CD4-positive, alpha-beta T cell treated with Interleukin-17A for 1 hour (primary cell): ENCODE data around the gene ABLIM2.

Source experiments
- DNase-seq: peaks from one replicate; pipeline ENCODE4 v3.0.0-alpha.2; 2020

Gene ABLIM2

DNA sequence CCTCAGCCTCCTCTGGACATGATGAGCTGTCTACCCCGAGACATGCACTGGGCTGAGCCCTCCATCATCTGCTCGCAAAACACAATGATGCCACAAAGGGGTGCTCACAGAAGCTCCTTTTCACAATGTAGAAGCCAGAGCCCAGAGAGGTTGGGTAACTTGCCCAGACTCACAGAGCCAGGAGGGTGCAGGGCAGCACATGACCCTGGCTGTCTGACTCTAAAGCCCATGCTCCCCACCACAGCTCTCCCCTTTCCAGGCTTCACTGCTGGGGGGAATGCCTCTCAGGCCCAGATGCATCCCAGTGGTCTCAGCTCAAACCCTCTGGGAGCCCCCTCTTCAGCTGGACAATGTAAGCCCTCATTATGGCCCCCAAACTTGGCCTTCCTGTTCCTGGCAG lies 120.5 kb downstream of the ABLIM2 start:
- no peak for DNase-seq

DNA sequence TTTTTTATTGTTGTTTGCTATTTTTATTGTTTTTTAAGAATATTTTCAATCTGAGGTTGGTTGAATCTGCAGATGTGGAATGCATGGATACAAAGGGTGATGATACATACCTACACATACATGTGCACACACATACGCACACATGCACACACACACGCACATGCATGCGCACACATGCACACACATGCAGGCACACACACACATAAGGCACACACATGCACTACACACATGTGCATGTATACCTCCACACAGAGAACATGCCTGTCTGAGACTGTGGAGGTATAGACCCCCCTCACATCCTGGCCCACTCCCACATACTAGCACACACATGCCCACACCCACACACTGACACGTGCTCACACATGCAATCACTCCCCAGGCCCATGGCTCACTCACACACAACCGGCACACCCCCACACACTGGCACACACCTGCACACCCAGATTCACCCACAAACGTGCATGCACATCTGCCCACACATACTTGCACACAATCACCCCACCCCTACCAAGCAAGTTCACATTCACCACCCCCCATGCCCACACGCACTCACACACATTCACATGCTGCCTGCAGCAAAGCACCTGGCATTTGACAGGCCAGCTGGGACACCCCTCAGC lies 121.4 kb downstream of the ABLIM2 start:
- no peak for DNase-seq

- peak; percentile 9 for DNase-seq
These were observed 123.2 kb downstream of the ABLIM2 start for GRCh38 chr4:8035371-8035780.

DNA sequence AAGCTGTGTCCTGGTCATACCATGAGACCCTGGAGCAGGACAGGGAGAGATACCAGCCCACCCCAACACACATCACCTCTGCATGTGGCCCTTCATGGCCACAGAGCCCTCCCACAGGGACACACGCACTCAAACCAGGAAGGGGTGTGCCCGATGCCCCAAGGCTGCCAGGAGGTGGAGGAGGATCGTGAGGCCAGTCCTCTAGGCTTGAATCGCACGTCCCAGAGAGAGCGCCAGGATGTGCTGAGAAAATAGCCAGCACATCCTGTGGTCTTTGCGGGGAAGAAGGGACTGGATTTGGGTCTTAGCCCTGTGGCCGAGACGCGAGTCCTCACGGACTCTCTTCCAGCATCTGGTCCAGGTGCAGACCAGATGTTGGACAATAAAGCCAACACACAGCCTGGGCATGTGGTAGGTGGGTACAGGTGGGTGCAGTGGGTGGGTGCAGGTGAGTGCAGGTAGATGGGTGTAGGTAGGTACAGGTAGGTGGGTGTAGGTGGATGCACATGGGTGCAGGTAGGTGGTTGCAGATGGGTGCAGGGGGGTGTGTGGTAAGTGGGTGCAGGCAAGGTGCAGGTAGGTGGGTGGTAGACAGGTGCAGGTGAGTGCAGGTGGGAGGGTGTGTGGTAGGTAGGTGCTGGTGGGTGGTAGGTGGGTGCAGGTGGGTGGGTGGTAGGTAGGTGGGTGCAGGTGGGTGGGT lies 124.6 kb downstream of the ABLIM2 start:
- no peak for DNase-seq

DNA sequence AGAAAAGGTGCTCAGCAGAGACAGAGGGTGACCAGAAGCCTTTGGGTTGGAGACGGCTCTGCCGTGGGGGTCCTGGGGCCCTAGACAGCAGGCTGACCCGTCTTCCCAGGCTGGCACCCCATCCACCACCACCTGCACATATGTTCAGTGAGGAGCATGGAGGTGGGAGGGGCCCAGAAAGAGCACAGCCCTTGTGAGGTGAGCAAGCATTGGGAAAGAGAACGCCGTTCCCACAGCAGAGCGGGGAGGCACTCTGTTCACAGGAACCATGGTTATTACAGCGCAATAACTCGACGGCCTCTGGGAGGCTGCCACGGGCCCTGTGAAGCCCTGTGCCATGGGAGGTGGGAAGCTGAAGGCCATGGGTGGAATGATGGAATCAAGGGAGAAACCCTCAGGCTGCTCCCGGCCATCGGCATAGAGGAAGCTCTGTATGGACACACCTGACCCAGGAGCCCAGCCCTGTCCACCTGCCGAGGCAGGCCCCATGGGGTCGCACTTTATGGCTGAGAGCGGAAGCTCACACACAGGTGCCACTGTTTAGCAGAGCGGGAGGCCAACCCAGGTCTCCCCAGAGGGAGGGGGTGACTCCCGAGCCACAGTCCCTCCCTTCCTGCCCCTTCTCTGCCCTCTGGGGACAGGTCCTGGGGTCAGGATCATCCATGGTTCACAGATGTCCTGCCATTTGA lies 125.4 kb downstream of the ABLIM2 start:
- no peak for DNase-seq

- DNase-seq: no peak
These were observed 126.2 kb downstream of the ABLIM2 start for GRCh38 chr4:8032381-8032780.

- DNase-seq: no peak
These were observed 128.4 kb downstream of the ABLIM2 start for GRCh38 chr4:8030121-8030781.

DNA sequence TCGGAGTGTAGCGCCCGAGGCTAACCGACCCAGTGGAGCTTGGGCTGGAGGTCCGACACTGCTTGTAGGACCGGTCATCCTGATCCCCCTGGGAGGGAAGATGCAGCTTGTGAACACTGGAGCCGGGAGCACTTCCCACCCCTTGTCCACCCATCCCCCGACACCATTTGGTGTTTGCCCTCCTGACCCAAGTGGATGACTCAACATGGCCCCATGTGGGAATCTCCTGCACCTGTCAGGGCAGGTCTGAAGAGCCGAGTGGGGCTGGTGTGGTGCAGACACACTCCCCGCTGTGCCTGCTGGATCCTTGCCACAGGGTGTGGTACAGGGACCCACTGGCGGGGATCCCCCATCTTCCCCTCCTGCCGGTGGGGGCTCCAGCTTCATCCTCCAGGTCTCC lies 128.9 kb downstream of the ABLIM2 start:
- no peak for DNase-seq

GRCh38 chr4:8028884-8029568 lies 129.6 kb downstream of the ABLIM2 start:
- no peak for DNase-seq

DNA sequence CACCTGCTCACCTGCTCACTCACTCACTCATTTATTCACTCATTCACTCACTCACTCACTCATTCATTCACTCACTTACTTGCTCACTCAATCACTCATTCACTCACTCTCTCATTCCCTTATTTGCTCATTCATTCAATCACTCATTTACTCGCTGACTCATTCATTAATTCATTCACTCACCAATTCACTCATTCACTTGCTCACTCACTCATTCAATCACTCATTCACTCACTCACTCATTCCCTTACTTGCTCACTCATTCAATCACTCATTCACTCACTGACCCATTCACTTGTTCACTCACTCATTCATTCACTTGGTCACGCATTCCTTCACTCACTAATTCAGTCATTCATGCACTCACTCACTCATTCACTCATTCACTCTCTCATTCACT lies 130.2 kb downstream of the ABLIM2 start:
- no peak for DNase-seq

GRCh38 chr4:8026453-8026852 lies 132.2 kb downstream of the ABLIM2 start:
- DNase-seq: no peak

DNA sequence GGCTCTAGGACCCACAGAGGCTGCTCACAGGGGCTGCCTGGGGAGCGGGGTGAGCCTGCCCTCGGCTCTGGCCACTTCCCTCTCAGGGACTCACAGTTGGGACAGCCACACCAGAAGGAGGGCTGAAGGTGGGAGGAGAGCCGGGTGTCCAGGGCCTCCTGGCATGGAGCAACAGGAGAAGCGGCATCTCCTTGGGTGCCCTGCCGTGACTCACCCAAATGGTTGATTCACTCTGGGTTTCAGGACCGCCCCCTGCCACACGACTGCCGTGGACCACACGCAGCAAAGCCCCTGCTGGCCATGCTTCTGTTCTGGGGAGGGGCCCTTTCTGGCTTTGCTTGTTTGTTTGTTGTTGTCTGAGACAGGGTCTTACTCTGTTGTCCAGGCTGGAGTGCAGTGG lies 132.9 kb downstream of the ABLIM2 start:
- DNase-seq: no peak

DNA sequence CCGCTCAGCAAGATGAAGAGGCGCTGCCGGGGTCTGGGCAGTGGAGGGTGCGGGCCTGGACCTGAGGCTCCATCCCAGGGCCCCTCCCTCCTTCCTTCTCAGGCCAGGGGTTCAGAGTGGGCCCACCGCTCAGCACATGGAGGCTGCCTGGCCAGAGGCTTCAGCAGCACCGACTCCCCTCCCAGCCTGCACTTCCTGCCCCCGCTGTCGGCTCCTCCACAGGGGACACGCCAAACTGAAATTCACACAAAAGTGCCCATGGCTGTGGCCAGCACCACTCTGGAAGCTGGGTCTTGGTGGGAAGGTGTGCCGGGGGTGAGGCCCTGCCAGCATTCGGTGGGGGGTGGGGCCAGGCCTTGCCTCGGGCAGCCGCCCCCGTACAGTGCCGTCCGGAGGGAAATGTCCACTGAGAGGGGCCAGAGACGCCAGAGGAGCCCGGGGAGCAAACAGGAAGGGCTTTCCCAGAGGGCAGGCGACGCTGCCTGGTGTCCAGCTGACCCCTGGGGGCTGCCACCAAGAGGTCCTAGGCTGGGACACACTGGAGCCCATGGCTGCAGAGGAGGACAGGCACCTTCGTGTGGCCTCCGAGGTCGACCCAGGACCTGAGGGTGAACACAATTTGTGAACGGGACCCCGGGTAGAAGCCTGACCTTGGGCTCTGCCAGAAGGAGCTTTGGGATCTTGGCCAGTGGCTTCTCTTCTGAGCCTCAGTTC lies 134.4 kb downstream of the ABLIM2 start:
- DNase-seq: no peak

GRCh38 chr4:8023696-8024033 lies 134.9 kb downstream of the ABLIM2 start:
- DNase-seq: no peak

- DNase-seq: no peak
These were observed 135.6 kb downstream of the ABLIM2 start for GRCh38 chr4:8022767-8023695.

DNA sequence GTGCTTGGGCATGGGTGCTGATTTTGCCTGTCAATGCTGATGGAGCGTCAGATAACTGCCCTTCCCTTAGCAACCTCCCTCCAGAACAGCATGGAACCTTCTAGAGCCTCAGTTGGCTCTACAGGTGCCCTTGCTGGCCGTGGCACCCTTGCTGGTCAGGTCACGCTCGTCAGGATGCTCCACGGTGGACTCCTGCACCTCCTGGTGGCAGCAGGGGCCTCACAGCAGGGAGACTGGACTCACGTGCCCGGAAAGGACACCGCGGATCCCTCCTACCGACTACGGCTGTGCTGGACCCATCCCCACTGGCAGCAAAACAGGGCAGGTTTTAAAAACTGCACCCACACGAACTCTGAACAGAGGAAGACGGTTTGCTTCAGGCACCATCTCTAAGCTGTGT lies 136.8 kb downstream of the ABLIM2 start:
- DNase-seq: no peak

DNA sequence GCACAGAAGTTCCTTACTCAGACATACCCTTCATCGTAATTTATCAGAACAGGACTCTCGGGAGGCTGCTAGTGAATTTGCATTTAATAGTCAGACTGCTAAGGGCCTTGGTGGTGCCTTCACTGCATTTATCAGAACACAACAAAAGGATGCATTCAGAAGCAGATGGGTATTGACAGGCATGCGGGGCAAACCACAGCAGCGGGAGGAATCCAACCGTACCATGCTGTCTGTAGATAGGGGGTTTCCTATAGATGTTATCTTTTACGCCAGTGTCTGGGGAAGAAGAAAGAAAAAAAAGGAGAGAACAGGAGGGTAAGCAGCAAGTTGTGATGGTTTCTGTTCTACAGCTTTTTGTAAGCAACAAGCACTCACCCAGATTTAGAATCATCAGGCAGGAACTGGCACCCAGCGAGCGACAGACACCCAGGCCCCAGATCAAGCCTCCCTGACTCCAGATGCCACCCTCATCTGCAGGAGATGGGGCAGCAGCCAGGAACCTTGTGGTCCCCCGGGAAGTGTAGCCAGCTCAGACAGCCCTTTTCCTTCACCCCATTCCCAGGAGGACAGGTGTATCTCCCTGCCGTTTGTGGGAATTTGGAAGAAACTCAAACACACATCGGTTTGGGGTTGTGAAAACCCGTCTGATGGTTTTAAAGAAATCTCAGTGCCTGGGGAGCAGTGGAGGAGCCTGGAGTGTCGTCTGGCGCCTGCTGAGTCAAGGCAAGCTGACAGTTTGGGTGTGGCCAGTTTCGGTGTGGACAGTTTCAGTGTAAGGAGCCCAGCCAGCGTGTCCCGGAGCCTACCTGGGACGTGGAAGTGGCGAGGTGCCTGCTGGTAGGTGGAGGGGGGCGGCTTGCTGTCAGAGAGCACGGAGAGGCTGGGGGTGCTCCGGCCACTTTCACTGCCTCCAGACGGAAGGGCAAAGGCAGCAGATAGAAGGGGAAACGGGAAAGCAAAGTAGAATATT lies 138.9 kb downstream of the ABLIM2 start:
- DNase-seq: no peak

- DNase-seq: no peak
These were observed 142.1 kb downstream of the ABLIM2 start for GRCh38 chr4:8016527-8016926.

GRCh38 chr4:8015512-8015911 lies 143.1 kb downstream of the ABLIM2 start:
- DNase-seq: no peak
